NCI-H226 (cell line): Measurements from ENCODE around the gene SH3RF1.

Experiments
- DNase-seq: peaks from one replicate; pipeline ENCODE4 v3.0.0-alpha.2; 2015

SH3RF1 gene

DNA sequence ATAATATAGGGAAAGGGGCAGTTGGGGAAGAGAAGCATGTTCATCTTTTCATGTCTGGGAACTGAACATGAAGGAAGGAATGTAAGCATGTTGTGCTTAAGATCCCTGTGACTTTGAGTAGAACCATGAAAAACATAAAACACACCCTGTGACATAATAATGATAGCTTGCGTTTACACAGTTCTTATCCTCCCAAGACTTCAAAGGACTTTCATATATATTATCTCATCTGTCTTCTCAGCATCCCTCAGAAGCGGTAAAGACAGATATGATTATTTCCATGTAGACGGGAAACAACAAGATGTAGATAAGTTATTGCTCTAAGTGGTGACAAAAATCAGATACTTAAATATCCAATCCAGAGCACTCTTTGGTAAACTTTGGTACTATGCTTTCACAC lies 3.3 kb upstream of the SH3RF1 start:
- no peak for DNase-seq

DNA sequence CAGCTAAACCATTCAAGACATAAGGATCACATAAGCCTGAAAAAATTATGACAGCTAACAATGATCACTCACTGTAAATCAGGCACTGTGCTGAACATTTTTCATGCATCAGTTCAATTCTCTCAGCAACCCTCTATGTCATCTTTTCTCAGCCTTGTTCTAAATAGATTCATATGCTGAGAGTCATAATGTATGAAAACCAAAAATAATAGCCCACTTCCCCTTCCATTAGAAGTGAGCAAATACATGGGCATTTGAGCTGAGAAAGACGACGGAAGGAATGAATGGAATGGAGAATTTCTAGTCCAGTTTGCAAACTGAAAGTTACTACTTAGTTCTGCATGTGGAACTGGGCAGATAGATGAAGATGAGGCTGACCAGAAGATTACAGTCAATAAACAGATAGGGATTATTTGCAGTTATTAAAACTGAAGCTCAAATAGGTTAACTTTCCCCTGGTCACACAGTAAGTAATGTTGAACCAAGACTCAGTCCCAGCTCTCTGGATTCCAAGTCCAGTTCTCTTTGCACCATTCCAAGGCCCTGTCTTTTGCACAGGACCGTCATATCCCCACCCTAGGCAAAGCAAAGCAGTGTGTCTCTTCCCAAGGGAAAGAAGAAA lies 1.6 kb upstream of the SH3RF1 start:
- peak; percentile 36 for DNase-seq

DNA sequence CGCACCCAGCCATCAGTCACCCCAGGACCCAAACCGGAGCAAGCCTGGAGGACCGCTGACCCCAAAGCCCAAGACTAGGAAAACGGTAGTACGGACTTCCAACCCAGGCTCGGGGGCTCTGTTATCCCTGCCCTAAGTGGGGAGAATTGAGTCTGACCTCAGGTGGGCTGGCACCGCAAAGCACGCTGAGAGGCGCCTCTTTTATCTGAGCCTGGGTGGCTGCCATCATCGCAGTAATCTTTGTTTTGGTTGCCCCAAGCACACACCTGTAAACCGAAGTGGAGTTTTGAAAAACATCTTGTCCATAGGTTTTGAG lies 894 bp upstream of the SH3RF1 start:
- no peak for DNase-seq

DNA sequence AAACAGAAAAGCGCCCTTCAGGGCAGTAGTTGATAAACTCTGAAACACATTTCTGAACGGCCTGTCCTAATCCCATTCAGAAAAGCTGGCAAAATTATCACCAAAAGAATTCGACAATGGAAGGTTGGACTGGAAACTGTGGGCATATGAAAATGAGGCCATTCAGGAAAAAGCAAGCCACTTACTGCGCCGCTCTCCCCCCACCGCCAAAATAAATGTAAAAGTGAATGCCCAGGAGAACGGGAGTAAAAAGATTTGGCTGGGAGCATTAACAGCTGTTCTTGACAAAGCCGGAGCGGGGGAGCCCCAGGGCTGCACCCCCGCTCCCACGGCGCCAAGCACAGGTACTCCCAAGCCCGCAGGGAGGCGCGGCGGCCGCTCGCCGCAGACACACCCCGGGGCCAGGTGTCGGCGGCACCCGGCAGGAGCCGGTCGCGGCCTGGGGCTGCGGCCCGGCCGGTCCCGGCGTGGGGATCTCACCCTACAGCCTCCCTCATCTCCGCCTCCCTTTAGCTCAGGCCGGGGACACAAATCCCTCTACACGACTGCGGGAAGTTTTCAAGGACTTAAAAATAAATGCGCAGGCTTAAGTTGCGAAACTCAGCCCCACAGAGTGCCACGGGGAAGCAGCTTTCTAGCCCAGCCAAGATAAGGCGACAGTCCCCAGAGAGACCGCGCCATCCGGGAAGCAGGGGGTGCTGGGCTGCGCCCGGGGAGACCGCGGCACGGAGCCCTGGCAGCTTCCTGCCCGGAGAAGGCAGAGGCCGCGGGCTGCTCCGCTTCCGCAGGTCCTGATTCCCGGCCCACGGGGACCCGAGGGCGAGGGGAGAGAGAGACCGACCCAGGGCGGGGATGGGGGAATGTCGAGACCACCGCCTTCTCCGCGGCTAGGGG lies 593 bp downstream of the SH3RF1 start:
- peak; percentile 49 for DNase-seq

DNA sequence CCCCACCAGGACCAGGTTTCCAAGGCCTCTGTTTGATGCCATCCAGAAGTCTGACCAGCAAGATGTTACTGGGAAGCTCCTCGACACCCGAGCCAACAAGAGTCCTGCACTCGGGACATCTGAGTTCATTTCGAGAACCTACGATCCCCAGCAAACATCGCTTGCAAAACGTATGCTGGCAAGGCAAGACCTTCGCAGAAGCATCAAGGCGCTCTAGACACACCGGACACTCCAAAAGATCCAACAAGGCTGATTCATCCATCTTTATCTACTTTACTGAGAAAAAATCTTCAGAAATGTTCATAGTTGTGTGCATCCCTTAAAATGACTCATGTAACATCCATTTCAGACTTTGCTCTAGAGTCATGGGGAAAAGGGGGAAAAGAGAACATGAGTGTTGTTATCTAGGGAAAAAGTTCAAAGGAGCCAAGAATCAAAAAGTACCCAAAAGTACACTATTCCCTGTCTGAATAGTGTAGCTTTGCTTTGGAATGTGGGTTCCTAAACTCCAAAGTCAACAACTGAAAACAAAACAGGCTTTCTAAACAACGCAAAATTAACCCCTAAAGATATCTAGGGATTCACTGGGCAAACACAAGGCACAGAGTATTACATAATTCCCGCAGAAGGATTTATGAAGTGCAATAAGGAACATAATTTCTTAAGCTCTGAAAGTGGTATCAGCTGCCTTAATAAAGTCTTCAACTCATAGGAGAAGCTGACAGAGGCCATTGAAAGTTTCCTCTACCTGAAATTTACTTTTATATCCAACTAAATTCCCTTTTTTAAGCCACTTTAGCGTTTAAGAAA lies 1.6 kb downstream of the SH3RF1 start:
- peak; percentile 89 for DNase-seq

DNA sequence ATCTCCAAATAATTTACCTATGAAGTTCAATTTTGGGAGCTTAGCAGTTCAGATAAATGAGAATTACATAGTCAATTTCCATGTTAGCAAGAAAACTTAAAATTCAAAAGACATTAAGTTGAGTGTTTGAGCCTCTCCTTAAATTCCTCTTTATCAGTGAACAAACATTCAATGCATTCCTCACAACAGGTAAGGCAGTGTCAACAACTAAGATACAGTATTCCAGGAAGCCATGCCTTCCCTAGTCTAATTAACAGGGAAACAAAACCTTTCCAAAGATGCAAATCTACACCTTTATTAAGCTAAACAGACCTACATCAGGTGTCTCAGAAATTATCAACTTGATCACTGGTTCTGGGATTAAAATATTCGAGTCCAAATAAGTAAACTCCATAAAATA lies 3.7 kb downstream of the SH3RF1 start:
- DNase-seq, result no peak

DNA sequence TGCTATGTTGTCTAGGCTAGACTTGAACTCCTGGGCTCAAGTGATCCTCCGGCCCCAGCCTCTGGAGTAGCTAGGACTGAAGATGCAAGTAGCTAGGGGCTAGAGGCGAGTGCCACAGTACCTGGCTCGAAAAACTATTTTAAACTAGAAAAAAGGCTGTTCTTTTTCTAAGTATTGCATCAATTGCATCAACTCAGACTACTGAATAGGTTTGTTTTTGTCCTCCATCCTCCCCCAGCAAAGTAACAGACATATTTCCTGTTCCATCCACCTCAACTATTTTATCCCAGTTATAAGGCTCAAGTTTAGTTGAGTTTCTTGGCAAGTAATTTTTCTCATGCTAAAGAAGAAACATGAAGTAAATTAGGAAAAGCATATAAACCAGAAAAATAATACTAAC lies 4.1 kb downstream of the SH3RF1 start:
- no peak for DNase-seq

DNA sequence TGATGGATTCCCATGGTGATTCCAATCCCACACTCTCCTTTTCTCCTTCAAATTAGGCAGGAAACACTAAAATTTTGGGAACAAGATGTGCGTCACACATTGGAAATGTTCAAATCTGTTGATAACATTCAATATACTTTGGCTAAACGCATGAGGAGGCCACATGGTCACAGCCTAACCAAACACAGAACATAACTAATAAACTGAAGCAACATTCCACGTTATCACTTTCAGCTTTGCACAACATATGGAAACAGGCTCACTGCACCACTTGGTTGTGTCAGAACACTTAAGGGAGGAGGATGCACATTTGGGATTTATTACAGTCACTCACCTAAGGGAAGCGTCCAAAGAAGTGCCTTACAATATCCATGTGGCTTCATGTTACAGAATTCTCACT lies 4.7 kb downstream of the SH3RF1 start:
- no peak for DNase-seq

DNA sequence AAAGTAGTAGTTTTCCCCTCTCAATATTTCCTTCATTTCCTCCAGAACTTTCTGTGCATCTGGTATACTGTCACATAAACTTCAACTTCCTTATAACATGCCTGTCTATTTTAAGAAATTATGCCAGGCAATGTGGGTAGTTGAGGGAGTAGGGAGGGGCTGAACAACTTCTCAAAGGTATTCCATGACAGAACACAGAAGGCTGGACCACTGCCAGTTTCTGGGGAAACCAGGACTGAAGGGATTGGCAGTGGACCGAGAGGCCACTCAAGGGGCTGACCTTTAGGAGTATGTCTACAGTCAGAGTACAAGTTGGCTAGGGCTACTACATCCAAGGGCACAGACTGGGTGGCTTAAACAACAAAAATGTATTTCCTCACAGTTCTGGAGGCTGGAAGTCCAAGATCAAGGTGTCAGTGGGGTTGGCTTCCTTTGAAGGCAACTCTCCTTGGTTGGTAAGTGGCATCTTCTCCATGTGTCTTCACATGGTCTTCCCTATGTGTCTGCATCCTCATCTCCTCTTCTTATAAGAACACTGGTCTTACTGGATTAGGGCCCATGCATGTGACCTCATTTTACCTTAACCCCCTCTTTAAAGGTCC lies 6.9 kb downstream of the SH3RF1 start:
- no peak for DNase-seq

DNA sequence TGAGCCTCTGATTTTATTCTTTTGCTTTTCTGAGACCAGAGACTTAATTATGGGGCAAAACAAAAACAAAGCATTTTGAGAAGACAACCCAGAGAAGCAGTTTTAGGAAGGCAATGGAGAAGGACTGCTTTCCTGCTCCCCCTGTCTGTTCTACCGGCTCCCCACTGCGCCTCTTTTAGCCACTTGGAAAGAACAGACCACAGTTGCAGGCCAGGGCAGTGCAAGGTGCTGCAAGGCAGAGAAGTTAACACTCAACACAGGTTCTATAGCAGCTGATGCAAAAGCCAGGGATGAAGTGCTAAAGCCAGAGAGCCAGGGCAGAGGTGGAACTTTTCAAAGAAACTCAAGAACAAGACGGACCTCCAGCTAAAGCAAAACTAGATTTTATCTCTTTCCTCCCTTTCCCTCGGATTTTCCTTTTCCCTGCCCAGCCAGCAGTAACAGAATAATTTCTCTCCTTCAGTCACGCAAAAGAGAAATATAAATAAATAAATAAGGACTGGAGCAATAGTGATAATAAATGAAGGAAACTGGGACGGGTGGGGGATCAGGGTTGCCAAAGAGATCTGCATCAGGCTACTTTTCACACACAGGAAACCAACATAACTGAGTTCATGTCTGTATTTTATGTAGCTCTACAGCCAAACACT lies 10.4 kb downstream of the SH3RF1 start:
- no peak for DNase-seq

DNA sequence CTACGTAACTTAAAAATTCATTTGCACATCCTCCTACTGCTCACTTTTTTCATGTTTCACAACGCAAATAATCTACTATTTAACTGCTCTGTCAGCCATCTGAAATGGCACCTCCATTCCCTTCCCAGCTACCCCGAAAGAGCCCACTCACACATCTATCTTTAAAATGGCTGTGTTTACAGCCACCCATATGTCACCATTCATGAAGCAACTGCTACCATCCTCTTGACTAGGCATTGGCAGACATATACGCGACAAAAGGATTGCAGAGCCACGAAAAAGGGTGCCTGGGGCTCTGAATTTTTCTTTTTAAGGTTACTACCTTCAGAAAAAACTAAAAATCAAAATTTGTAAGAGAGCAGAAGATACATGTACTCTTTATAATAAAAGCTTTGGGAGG lies 11.5 kb downstream of the SH3RF1 start:
- no peak for DNase-seq

DNA sequence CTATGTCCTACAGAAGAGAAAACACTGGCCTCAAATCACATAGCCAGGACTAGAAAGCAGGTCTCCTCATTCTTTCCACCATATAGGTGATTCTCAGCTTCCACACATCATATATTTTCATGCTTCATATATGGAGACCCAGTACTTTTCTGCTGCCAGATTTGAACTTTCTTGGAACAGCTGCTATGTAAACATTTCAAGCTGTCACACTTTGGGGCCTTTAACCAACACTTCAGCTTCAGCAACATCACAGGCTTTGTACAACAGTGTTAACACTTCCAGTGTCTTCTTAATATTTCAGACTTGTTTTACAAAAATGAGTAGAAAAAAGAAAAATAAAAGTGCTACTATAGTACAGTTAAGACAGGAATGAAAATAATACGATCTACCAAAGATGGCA lies 12.6 kb downstream of the SH3RF1 start:
- DNase-seq, result no peak

DNA sequence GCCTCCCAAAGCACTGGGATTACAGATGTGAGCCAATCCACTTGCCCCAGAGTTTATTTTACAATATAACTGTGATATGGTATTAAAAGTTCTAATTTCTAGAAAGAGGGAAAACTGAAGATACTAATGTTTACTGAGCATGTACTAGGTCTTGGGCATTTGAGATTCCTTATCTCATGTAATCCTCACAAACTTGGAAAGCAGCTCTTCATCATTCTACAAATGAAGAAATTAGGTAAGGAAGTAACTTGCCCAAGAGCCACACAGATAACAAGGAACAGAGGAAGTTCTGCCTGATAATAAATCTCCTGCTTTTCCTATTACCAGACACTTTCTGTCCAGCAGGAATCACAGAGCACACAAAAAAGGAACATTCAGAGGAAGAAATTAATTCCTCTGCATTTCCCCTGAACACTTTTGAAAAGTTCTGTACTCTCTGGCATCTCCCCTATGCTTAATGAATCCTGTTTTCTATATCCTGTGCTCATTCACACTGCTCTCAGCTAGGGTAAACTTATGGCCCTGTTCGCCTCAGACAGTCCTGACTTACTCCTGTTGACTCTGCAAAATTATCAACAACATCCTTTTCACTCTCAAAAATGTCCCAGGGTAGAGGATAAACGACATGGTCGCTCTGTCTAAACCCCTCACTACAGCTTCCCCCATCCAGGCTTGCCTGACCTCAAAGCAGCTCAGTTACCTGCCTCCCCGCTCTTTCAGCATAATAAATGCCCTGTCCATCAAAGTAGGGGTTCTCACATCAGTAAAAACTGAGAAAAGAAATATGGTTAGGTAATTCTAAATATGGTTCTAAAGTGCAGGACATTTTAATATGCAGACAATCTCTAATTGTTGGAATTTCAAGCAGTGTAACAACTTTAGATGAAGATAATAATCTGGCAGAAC lies 13.6 kb downstream of the SH3RF1 start:
- peak; percentile 17 for DNase-seq

DNA sequence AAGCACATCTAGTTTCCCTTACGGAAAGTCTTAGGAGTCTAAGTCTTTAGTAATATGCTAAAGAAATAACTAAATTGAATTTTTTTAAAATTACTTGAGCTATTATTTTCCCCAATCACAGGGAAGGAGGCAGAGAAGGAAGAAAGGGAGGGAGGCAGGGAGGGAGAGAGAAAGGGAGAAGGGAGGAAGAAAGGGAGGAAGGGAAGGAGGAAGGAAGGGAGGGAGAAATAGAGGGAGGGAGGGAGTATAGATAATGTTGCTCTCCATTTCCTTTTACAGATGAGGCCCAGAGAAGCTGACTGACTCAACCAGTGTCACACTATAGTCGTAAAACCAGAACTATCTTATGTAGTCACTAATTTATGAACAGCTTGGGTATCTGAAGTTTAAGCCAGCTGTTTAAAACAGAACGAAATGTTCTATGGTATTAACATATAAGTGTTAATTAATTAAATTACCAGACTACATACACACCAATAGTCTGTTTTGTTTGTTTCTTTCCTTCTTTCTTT lies 14.6 kb downstream of the SH3RF1 start:
- DNase-seq, result no peak

DNA sequence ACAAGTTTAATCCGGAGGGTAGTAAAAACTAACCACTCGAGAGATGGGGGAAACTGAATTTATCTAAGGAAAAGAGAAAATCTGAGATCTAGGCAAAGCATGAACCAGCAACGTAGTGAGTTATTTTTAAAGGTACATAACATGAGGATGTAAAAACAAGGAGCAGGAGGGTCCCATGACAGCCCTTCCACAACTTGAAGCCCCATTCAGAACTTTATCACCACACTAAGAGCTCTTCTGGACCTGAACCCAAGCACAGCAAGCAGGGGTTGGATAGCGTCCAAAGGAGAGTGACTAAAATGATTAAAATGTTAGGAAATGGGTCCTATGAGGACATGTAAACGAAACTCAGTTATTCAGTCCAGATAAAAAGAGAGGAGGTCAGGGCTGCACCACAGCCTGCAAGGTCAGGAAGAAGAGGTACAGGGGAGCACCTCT lies 16.2 kb downstream of the SH3RF1 start:
- DNase-seq, result peak; percentile 70

DNA sequence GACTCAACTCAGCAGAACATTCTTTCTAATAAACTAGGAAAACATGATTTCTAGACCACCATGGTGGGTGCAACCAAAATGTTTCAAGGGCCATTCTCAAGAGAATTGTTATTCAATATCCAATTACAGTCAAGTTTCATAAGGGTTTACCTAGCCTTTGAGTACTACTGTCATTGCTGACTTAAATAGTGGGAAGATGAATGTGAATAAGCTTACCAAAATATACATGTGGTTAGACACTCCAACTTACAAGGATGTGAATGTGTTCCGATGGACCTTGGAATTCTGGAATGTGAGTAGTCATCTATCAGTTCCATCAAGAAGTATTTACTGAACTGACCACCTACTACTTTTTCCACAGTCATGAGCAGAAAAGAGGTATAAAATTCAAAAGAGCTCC lies 16.9 kb downstream of the SH3RF1 start:
- peak; percentile 74 for DNase-seq

DNA sequence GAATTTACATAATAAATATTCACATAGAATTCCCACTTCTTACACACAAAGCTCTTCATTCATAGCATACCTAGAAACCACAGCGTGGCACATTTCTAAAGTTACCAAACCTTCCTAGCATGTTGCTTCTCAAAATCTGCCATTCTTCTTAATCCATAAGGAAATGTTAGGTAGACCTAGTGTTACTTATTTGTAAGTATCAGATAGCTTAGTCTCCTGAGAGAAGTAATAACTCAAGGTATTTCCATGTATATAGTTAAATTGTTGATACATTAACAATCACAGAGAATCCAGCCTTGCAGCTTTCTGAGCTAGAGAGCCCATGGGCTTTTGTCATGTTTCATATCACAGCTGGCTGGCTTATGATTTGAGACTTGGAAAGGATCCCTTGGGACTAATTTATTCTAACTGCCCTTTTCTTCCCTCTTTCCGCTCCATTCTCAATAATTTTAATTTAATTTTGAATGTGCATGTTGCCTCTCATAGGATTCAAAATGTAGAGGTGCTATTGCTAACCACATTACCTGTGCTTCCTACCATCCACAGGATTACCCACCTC lies 17.6 kb downstream of the SH3RF1 start:
- no peak for DNase-seq

DNA sequence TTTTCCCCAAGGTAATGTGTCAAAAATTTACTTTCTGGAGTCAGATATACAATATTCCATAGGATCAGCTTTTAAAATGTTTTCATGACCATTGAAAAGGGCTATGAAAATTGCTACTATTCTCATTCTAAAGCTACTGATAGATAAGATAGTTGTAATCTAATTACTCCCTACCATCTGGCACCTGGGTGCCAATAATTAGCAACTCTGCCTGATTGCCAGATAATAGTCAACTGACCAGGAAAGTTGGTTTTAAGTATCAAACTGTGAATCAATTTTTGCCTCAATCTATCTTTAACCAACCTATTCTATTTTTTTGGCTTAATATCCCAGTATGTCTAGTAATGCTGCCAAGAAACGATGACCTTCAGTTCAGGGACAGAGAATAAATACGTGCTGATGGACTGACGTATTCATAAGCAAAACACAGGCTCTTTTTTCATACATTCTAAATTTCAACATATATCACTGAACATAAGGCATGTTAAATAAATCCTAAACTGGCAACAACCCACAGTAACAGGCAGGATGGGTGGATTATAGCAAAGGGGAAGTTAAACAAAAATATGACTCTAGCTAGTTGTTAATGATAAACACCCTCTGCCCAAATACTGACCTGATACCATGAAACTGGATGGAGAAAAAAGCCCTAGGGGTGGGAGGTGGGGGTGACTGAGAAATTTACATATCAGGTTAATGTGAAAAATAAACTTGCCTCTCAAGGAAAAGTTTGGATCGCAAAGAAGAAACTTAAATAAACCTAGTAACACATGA lies 18.2 kb downstream of the SH3RF1 start:
- DNase-seq, result no peak

DNA sequence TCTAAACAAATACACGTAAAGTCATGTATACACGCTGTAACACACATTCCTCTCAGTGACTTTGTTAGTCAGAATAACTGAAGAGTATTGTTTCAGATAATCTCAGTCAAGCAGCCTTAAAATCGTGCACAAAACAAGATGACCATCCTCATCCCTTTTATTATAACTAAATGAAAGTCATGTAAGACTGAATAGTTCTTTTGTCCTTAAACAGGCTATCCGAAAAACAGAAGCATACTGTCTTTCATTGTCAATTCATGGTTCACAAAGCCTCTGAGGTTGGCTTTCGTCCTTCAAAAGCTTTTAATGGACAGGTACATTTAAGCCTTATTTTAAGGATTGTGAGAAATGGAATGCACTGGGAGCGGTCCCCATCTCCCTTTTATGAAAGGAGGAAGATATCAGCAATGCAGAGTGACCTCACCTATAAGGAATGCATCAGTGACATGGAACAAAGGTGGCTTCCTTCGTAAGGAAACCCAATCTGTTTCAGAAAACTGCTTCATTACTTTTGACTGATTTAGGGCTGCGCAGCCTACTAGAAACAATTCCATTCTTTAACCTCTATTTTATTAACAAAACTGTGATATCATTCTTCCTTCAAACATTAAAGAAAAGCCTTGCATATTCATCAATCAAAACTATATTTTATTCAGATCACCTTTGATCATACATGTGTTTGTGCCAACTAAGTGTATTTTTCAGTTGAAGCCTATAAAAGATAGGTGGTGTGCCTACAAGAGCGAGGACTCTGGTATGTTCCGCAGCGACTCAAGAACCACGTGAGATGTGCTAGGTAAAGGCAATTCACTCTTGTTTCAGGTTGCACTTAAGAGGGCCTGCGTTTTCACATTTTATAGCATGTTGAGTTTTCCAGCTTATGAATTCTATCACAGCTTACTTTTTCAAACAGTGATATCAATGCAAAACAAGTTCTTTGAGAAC lies 19.2 kb downstream of the SH3RF1 start:
- DNase-seq, result no peak
